ENCODE results near the gene PSPH. TPM values are rescaled to one million over a fixed set of nuclear protein-coding genes. Genes with fewer than 3 reads are reported as not detected.
"Not testable (repeated sequence)": the region's sequence is repeated elsewhere in the genome, so short reads cannot be mapped to it uniquely, and the experiment has no call there.

Gene PSPH
- total and polyA plus RNA-seq, 8 donors: 0.45 to 53.1 (median 5.7) TPM

- intact Hi-C loops (cut with DNase I; ENCODE audit: low total_unique reads): no loop called here
- TF ChIP-seq, protein P1, sequence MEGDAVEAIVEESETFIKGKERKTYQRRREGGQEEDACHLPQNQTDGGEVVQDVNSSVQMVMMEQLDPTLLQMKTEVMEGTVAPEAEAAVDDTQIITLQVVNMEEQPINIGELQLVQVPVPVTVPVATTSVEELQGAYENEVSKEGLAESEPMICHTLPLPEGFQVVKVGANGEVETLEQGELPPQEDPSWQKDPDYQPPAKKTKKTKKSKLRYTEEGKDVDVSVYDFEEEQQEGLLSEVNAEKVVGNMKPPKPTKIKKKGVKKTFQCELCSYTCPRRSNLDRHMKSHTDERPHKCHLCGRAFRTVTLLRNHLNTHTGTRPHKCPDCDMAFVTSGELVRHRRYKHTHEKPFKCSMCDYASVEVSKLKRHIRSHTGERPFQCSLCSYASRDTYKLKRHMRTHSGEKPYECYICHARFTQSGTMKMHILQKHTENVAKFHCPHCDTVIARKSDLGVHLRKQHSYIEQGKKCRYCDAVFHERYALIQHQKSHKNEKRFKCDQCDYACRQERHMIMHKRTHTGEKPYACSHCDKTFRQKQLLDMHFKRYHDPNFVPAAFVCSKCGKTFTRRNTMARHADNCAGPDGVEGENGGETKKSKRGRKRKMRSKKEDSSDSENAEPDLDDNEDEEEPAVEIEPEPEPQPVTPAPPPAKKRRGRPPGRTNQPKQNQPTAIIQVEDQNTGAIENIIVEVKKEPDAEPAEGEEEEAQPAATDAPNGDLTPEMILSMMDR (IDR thresholded peaks at IDR 0.05): no peak
- TF ChIP-seq POLR2A (IDR thresholded peaks at IDR 0.05) (no peak), EP300 (IDR thresholded peaks at IDR 0.05) (no peak), POLR2AphosphoS5 (IDR thresholded peaks at IDR 0.05) (no peak)
- H3K27ac ChIP-seq: no peak overlapping the region
- no peak overlapping the region for H3K4me3 ChIP-seq
- H3K27me3 ChIP-seq: no peaks in the 10 kb centered on the region
- DNase-seq: no peak
- H3K9me3 ChIP-seq: no peaks in the 10 kb centered on the region
- peaks cover 0 to 6% (median 2%) of the 10 kb centered on the region in 4 donors for H3K36me3 ChIP-seq
- WGBS, 5 donors: 53 to 72% (median 59%) methylated on average over 3 of the region's 3 CpGs
- H3K4me1 ChIP-seq: no peaks in the 10 kb centered on the region
Measured at GRCh38 chr7:56040730-56041129, 10.5 kb downstream of the PSPH start.

DNA sequence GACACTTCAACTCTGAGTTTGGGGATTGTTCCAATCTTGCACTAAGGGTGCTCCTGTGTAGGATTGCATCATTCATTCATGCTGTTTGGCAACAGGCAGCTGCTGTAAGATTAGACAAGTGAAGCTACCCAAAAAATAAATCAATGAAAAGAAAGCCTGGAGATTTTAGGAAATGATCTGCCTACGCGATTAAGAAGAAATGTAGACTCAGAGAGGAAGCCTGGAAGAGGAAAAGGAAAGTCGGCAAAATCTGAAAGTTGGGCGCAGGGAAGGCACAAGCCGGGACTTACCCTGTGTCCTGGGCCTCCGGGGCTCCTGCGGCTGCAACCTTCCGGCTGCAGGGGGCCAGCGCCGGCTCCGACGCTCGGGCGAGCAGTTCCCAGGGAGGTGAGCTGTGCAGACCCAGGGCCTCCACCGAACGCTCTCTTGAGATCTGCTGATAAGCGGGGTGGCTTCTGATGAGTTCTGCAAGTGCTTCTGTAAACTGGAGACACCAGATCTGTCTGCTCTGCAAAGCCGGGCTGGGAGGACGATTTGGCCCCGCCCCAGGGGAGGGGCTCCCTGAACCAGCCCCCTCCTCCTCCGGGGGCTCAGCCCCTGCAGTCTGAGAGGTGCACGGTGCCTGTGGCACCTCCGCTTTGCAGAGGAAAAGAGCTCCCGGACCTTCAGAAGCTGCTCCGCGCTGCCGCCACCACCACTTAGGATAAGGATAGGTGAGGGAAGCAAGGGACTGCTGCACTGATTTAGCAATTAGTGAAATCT is 17.4 kb downstream of the PSPH start:
- 0 to 1% (median 1%) methylated on average over 23 to 27 of the region's 27 CpGs for WGBS, 5 donors
- Histone ChIP-seq H3K9me3 (no peaks in the 10 kb centered on the region), H3K4me1 (peaks cover 6 to 25% (median 17%) of the 10 kb centered on the region in 4 donors), H3K4me3 (peak overlapping the region; percentile 60 to 79 (median 66)), H3K36me3 (peaks cover 0 to 5% (median 0%) of the 10 kb centered on the region in 4 donors), H3K27me3 (no peaks in the 10 kb centered on the region), H3K27ac (peak overlapping the region; percentile 24 to 76 (median 59))
- peak; percentile 55 to 85 for DNase-seq
- TF ChIP-seq EP300 (IDR thresholded peaks at IDR 0.05) (no peak), POLR2A (IDR thresholded peaks at IDR 0.05) (no peak), POLR2AphosphoS5 (IDR thresholded peaks at IDR 0.05) (peak in 1 of 3 donors; percentile 25)
- TF ChIP-seq, protein P1 (IDR thresholded peaks at IDR 0.05): peak in 1 of 7 experiments; percentile 34
- intact Hi-C loops (cut with DNase I; ENCODE audit: low total_unique reads): no loop called here

GRCh38 chr7:56032578-56032977 is 18.7 kb downstream of the PSPH start:
- H3K9me3 ChIP-seq; H3K4me3 ChIP-seq; H3K27me3 ChIP-seq; DNase-seq; intact Hi-C loops (cut with DNase I; ENCODE audit: low total_unique reads); H3K36me3 ChIP-seq: not testable (repeated sequence)
- Histone ChIP-seq H3K27ac (peak overlapping the region in 1 of 5 donors; percentile 49), H3K4me1 (peaks cover 6 to 26% (median 18%) of the 10 kb centered on the region in 4 donors)
- WGBS, 5 donors: 90 to 97% (median 94%) methylated on average over 7 of the region's 7 CpGs

- peaks cover 6 to 26% (median 18%) of the 10 kb centered on the region in 4 donors for H3K4me1 ChIP-seq
- H3K4me3 ChIP-seq; intact Hi-C loops (cut with DNase I; ENCODE audit: low total_unique reads); DNase-seq; H3K9me3 ChIP-seq; H3K27me3 ChIP-seq; H3K36me3 ChIP-seq: not testable (repeated sequence)
- peak overlapping the region in 2 of 5 donors; percentile 9 to 49 for H3K27ac ChIP-seq
- 65 to 81% (median 73%) methylated on average over 8 of the region's 8 CpGs for WGBS, 5 donors
Measured at GRCh38 chr7:56031556-56031955, 19.7 kb downstream of the PSPH start.

DNA sequence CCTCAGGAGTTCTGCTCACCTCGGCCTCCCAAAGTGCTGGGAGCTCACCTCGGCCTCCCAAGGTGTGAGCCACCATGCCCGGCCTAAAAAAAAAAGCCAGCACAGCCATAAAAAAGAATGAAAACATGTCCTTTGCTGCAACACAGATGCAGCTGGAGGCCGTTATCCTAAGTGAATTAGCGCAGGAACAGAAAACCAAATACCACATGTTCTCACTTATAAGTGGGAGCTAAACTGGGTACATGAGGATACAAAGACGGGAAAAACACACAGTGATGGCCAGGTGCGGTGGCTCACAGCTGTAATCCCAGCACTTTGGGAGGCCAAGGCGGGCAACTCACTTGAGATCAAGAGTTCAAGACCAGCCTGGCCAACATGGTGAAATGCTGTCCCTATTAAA is 20.9 kb downstream of the PSPH start:
- peaks cover 0 to 11% (median 4%) of the 10 kb centered on the region in 4 donors for H3K36me3 ChIP-seq
- H3K27ac ChIP-seq: peak overlapping the region in 2 of 5 donors; percentile 36 to 41
- no peak overlapping the region for H3K4me3 ChIP-seq
- intact Hi-C loops (cut with DNase I; ENCODE audit: low total_unique reads): no loop called here
- DNase-seq: no peak
- H3K9me3 ChIP-seq: no peaks in the 10 kb centered on the region
- WGBS, 5 donors: 93 to 97% (median 96%) methylated on average over 8 of the region's 8 CpGs
- no peak for TF ChIP-seq POLR2A (IDR thresholded peaks at IDR 0.05)
- TF ChIP-seq, protein P1 (IDR thresholded peaks at IDR 0.05): no peak
- TF ChIP-seq POLR2AphosphoS5 (IDR thresholded peaks at IDR 0.05): no peak
- no peak for TF ChIP-seq EP300 (IDR thresholded peaks at IDR 0.05)
- H3K4me1 ChIP-seq: peaks cover 6 to 26% (median 18%) of the 10 kb centered on the region in 4 donors
- no peaks in the 10 kb centered on the region for H3K27me3 ChIP-seq
